ENCODE results near the gene NUCB1. TPM values are rescaled to one million over a fixed set of nuclear protein-coding genes. Genes with fewer than 3 reads are reported as not detected.
"Not testable (repeated sequence)": the region's sequence is repeated elsewhere in the genome, so short reads cannot be mapped to it uniquely, and the experiment has no call there.

NUCB1 gene
- polyA plus RNA-seq, 3 donors = 80.9 to 178 (median 108) TPM

DNA sequence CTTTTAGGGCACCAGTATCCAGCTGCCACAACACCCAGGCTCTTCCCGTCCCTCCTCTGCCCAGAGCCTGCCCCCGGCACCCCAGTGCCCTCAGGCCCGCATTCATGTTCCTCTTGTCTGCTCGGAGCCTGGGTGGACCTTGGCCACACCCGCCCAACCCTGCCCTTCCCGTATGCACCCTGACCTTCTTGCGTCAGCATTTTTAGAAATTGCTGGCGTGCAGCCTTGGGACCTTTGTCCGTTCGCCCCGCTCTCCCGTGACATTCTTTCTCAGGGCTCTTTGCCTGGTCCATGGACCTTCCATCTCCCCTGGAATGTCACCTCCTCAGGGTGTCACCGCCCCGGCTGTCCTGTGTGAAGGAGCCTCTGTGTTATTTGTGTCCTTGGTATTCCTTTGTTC, 7.6 kb downstream of the NUCB1 start:
- peak overlapping the region in 1 of 2 donors; percentile 53 for H3K27ac ChIP-seq (ENCODE audit: low read depth in 1 of 2, low read length in 2 of 2)
- no peaks in the 10 kb centered on the region for H3K9me3 ChIP-seq (replicated peaks in 1 of 2; ENCODE audit: control insufficient read depth in 1 of 2, insufficient read depth in 1 of 2, low read length in 2 of 2)
- no peaks in the 10 kb centered on the region for H3K27me3 ChIP-seq (ENCODE audit: control insufficient read depth in 2 of 2, insufficient read depth in 2 of 2, low read length in 2 of 2)
- peak overlapping the region in 6 of 7 donors; percentile 35 to 84 (median 74) for H3K27ac Mint-ChIP-seq
- peaks cover 5% of the 10 kb centered on the region for H3K79me2 ChIP-seq (ENCODE audit: insufficient read depth, low read length)
- no peak overlapping the region for H3K4me2 ChIP-seq (replicated peaks; ENCODE audit: extremely low read depth, low read length, poor library complexity, severe bottlenecking)
- H3K36me3 ChIP-seq (replicated peaks in 1 of 2; ENCODE audit: control insufficient read depth in 1 of 2, insufficient read depth in 2 of 2, low read length in 2 of 2) = peaks cover 52 to 77% of the 10 kb centered on the region in 2 donors
- peaks cover 8% of the 10 kb centered on the region for H3K4me1 Mint-ChIP-seq
- peak overlapping the region in 1 of 2 donors; percentile 68 for H3K4me3 Mint-ChIP-seq
- H3K9me3 Mint-ChIP-seq = peaks cover 0 to 3% (median under 1%) of the 10 kb centered on the region in 7 donors
- peaks cover 63 to 84% of the 10 kb centered on the region in 2 donors for H3K36me3 Mint-ChIP-seq
- no peaks in the 10 kb centered on the region for H3K27me3 Mint-ChIP-seq (ENCODE audit: low read depth in 3 of 3)
- TF ChIP-seq, protein P1, sequence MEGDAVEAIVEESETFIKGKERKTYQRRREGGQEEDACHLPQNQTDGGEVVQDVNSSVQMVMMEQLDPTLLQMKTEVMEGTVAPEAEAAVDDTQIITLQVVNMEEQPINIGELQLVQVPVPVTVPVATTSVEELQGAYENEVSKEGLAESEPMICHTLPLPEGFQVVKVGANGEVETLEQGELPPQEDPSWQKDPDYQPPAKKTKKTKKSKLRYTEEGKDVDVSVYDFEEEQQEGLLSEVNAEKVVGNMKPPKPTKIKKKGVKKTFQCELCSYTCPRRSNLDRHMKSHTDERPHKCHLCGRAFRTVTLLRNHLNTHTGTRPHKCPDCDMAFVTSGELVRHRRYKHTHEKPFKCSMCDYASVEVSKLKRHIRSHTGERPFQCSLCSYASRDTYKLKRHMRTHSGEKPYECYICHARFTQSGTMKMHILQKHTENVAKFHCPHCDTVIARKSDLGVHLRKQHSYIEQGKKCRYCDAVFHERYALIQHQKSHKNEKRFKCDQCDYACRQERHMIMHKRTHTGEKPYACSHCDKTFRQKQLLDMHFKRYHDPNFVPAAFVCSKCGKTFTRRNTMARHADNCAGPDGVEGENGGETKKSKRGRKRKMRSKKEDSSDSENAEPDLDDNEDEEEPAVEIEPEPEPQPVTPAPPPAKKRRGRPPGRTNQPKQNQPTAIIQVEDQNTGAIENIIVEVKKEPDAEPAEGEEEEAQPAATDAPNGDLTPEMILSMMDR (IDR thresholded peaks at IDR 0.05) = no peak
- no peak overlapping the region for H2AFZ ChIP-seq (ENCODE audit: insufficient read depth, low read depth, low read length, poor library complexity, severe bottlenecking)
- no peak overlapping the region for H3K9ac ChIP-seq (ENCODE audit: insufficient read depth, low read length, poor library complexity, severe bottlenecking)
- H4K20me1 ChIP-seq (ENCODE audit: insufficient read depth, low read length) = peaks cover 21% of the 10 kb centered on the region
- intact Hi-C loops (cut with micrococcal nuclease) = no loop called here
- peak; percentile 21 to 39 (median 37) for DNase-seq
- H3K4me1 ChIP-seq (ENCODE audit: control insufficient read depth in 1 of 2, insufficient read depth in 2 of 2, low read length in 2 of 2) = peaks cover 10 to 11% of the 10 kb centered on the region in 2 donors
- WGBS (ENCODE audit: insufficient coverage) = 59% methylated on average over 9 of the region's 14 CpGs
- H3K4me3 ChIP-seq (replicated peaks in 1 of 3; ENCODE audit: low read depth in 2 of 3, low read length in 3 of 3) = no peak overlapping the region

DNA sequence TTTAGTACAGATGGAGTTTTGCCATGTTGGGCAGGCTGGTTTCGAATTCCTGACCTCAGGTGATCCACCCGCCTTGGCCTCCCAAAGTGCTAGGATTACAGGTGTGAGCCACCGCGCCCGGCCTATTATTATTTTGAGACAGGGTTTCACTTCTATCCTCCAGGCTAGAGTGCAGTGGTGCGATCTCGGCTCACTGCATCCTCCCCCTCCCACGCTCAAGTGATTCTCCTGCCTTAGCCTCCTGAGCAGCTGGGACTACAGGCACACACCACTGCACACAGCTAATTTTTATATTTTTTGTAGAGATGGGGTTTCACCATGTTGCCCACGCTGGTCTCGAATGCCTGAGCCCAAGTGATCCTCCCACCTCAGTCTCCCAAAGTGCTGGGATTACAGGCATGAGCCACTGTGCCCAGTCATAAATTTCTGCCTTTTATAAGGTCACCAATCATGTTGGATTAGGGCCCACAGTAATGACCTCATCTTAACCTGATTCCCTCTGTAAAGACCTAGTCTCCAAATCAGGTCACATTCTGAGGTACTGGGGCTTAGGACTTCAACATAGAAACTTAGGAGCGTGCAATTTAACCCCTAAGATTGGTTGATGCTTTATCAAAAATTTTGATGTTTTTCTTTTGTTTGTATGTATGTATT, 9.4 kb downstream of the NUCB1 start:
- H3K9me3 Mint-ChIP-seq; H3K27ac ChIP-seq (ENCODE audit: low read depth in 1 of 2, low read length in 2 of 2); H3K4me3 ChIP-seq (replicated peaks in 1 of 3; ENCODE audit: low read depth in 2 of 3, low read length in 3 of 3); H3K9me3 ChIP-seq (replicated peaks in 1 of 2; ENCODE audit: control insufficient read depth in 1 of 2, insufficient read depth in 1 of 2, low read length in 2 of 2); H3K4me1 Mint-ChIP-seq; H2AFZ ChIP-seq (ENCODE audit: insufficient read depth, low read depth, low read length, poor library complexity, severe bottlenecking); H3K4me2 ChIP-seq (replicated peaks; ENCODE audit: extremely low read depth, low read length, poor library complexity, severe bottlenecking); H3K79me2 ChIP-seq (ENCODE audit: insufficient read depth, low read length); DNase-seq; H4K20me1 ChIP-seq (ENCODE audit: insufficient read depth, low read length); H3K4me3 Mint-ChIP-seq; H3K27me3 Mint-ChIP-seq (ENCODE audit: low read depth in 3 of 3); H3K9ac ChIP-seq (ENCODE audit: insufficient read depth, low read length, poor library complexity, severe bottlenecking); intact Hi-C loops (cut with micrococcal nuclease); H3K27me3 ChIP-seq (ENCODE audit: control insufficient read depth in 2 of 2, insufficient read depth in 2 of 2, low read length in 2 of 2): not testable (repeated sequence)
- peaks cover 69 to 87% of the 10 kb centered on the region in 2 donors for H3K36me3 ChIP-seq (replicated peaks in 1 of 2; ENCODE audit: control insufficient read depth in 1 of 2, insufficient read depth in 2 of 2, low read length in 2 of 2)
- peaks cover 9 to 11% of the 10 kb centered on the region in 2 donors for H3K4me1 ChIP-seq (ENCODE audit: control insufficient read depth in 1 of 2, insufficient read depth in 2 of 2, low read length in 2 of 2)
- H3K27ac Mint-ChIP-seq = peak overlapping the region in 2 of 7 donors; percentile 35 to 46
- peaks cover 72 to 95% of the 10 kb centered on the region in 2 donors for H3K36me3 Mint-ChIP-seq
- whole genome bisulfite sequencing (ENCODE audit: insufficient coverage) = 91% methylated on average over 6 of the region's 11 CpGs
